Activated gamma-delta T cell treated with Interleukin-2 at 50 U/mL for 16 hours (primary cell): ENCODE data around the gene CCDC57.

Experiments
- DNase-seq: peaks from one replicate; pipeline ENCODE4 v3.0.0-alpha.2; 2020

The CCDC57 gene

GRCh38 chr17:82056729-82057621 is 155.7 kb downstream of the CCDC57 start:
- DNase-seq = no peak

DNA sequence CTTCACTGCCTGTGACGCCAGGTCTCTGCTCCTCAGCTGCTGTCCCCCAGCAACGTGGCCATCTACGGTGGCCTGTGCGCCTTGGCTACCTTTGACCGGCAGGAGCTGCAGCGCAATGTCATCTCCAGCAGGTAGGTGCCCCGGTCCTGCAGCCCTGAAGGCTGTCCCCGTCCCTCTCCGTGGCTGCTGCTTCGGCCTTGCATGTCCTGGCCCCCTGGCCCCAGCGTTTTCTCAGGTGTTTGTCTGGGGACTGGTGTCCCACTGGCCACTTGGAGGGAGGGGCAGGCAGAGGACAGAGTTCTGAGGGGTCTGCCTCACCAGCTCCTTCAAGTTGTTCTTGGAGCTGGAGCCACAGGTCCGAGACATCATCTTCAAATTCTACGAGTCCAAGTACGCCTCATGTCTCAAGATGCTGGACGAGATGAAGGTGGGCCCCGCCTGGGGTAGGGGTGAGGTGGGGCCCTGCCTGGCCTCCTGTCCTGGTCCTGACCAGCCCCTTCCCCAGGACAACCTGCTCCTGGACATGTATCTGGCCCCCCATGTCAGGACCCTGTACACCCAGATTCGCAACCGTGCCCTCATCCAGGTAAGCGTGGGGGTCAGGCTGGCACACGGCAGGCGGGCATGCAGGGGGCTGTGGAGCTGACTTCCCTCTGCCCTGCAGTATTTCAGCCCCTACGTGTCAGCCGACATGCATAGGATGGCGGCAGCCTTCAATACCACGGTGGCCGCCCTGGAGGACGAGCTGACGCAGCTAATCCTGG is 156.5 kb downstream of the CCDC57 start:
- no peak for DNase-seq

- no peak for DNase-seq
Observed at GRCh38 chr17:82055023-82055964, 157.3 kb downstream of the CCDC57 start.

GRCh38 chr17:82054351-82055022 is 158.2 kb downstream of the CCDC57 start:
- no peak for DNase-seq

- DNase-seq = no peak
Observed at GRCh38 chr17:82053556-82054263, 158.9 kb downstream of the CCDC57 start.

GRCh38 chr17:82053130-82053529 is 159.5 kb downstream of the CCDC57 start:
- no peak for DNase-seq

- DNase-seq = no peak
Observed at GRCh38 chr17:82052638-82053059, 160.0 kb downstream of the CCDC57 start.

- peak; percentile 81 for DNase-seq
Observed at GRCh38 chr17:82051776-82052637, 160.6 kb downstream of the CCDC57 start, which contains the start of the genes GPS1 and RFNG. Gene GPS1, plus strand, starts transcription at chr17:82051898. Its CDS starts 34 bp downstream, at chr17:82051932. Gene RFNG, minus strand, starts transcription at chr17:82051811. Its CDS starts 45 bp downstream, at chr17:82051766.
